GM12878 (cell line): Measurements from ENCODE around the gene PRKCE. TPM values are rescaled to one million over a fixed set of nuclear protein-coding genes. Genes with fewer than 3 reads are reported as not detected.

Experiments used
- BHLHE40 ChIP-seq, 2 experiments: fragments of 450-650 bp in 1 of 2; IDR thresholded peaks; 2 replicates each; pipeline ENCODE4 v1.6.1; 2011 to 2017; ENCODE audit warnings: low read depth in 2 of 2, borderline replicate concordance in 1 of 2, improper control_type of control experiment in 1 of 2, low read length in 1 of 2, mild to moderate bottlenecking in 1 of 2
- BMI1 ChIP-seq: fragments of 450-650 bp; IDR thresholded peaks from 2 replicates; pipeline ENCODE4 v1.6.1; 2016; ENCODE audit warnings: mild to moderate bottlenecking, moderate library complexity, borderline replicate concordance
- FOXM1 ChIP-seq: IDR thresholded peaks from 2 replicates; pipeline ENCODE4 v1.6.1; 2012; ENCODE audit warnings: low read depth, mild to moderate bottlenecking, inconsistent platforms, low read length, moderate library complexity
- HDAC6 ChIP-seq: fragments of 200-600 bp; sonication (generic); IDR thresholded peaks from one replicate; pipeline ENCODE4 v1.8.0; 2017; ENCODE audit warnings: antibody characterized with exemption; ENCODE audit not compliant: unreplicated experiment
- JUND ChIP-seq: IDR thresholded peaks from 2 replicates; pipeline ENCODE4 v1.6.1; 2012; ENCODE audit warnings: low read depth, mild to moderate bottlenecking, low read length, improper control_type of control experiment, moderate library complexity
- MTA2 ChIP-seq: fragments of 450-650 bp; IDR thresholded peaks from 2 replicates; pipeline ENCODE4 v1.6.1; 2016; ENCODE audit warnings: low read depth, mild to moderate bottlenecking, moderate library complexity
- NKRF ChIP-seq: fragments of 450-650 bp; conservative IDR thresholded peaks from 2 replicates; pipeline ENCODE4 v1.6.1; 2017; ENCODE audit warnings: mild to moderate bottlenecking, moderate library complexity
- PAX5 ChIP-seq: IDR thresholded peaks from 2 replicates; pipeline ENCODE4 v1.6.1; 2011; ENCODE audit warnings: low read depth, low read length, borderline replicate concordance
- POLR2AphosphoS5 ChIP-seq: IDR thresholded peaks from 2 replicates; pipeline ENCODE4 v1.6.1; 2011; ENCODE audit warnings: mild to moderate bottlenecking, low read length, inconsistent platforms
- PRDM15 ChIP-seq: fragments of 450-650 bp; formaldehyde crosslinking; IDR thresholded peaks from 2 replicates; pipeline ENCODE4 v1.4.0; 2020; ENCODE audit warnings: mild to moderate bottlenecking, moderate library complexity
- SIX5 ChIP-seq: IDR thresholded peaks from 2 replicates; pipeline ENCODE4 v1.6.1; 2011; ENCODE audit warnings: mild to moderate bottlenecking, low read depth, low read length, moderate library complexity; ENCODE audit not compliant: severe bottlenecking
- SREBF1 ChIP-seq: IDR thresholded peaks from 2 replicates; pipeline ENCODE4 v1.6.1; 2012; ENCODE audit warnings: mild to moderate bottlenecking, low read length
- SREBF2 ChIP-seq: IDR thresholded peaks from 2 replicates; pipeline ENCODE4 v1.6.1; 2012; ENCODE audit warnings: mild to moderate bottlenecking, low read length
- SUPT20H ChIP-seq: IDR thresholded peaks from 2 replicates; pipeline ENCODE4 v1.6.1; 2011; ENCODE audit warnings: low read depth, mild to moderate bottlenecking, low read length, moderate library complexity, borderline replicate concordance; ENCODE audit not compliant: control insufficient read depth
- polyA plus RNA-seq, 11 experiments: library from polyadenylated mRNA; depleted of rRNA in 4 of 11; unstranded in 6 of 11; stranded (reverse) in 5 of 11; fragments of >200 nt; fragmentation: Nextera tagmentation in 4 of 11; fragmentation: Illumina TruSeq in 1 of 11; extraction: Ambion mirVana in 4 of 11; extraction: Trizol in 1 of 11; gene quantifications; 1 replicate in 1 of 11; 2 replicates in 10 of 11; pipeline versions ENCODE4 v1.2.1 to v1.2.3, GENCODE V29; 2011 to 2016; ENCODE audit warnings: inconsistent platforms in 2 of 11, missing spikeins in 2 of 11, low read depth in 1 of 11
- total RNA-seq, 4 experiments: library from RNA; depleted of rRNA in 3 of 4; stranded (reverse); fragments of >200 nt in 3 of 4; fragmentation: Illumina TruSeq in 1 of 4; extraction: Trizol in 1 of 4; gene quantifications; 2 replicates each; pipeline versions ENCODE4 v1.2.1 to v1.2.3, GENCODE V29; 2013 to 2021
- TF ChIP-seq, protein P1 (sequence below): fragments of 450-650 bp; IDR thresholded peaks from 2 replicates; pipeline ENCODE4 v1.6.1; 2017; ENCODE audit warnings: mild to moderate bottlenecking, moderate library complexity
- TF ChIP-seq, protein P2 (sequence below): IDR thresholded peaks from 2 replicates; pipeline ENCODE4 v1.6.1; 2012; ENCODE audit warnings: mild to moderate bottlenecking, low read depth, low read length

Gene PRKCE
- total and polyA plus RNA-seq, 10 of the 15 experiments (the other 5 are each of a cell fraction or from before 2014, with no cell fraction given), result 2.6 to 28.2 (median 11.3) TPM

- TF ChIP-seq FOXM1 (no peak), PRDM15 (CRISPR knock-in tag) (no peak), SREBF2 (no peak), BHLHE40 (IDR thresholded peaks at IDR 0.05; ENCODE audit: borderline replicate concordance in 1 of 2, low read depth in 2 of 2, low read length in 1 of 2) (peak in 1 of 2 experiments; percentile 35; a peak in 1 of 4 replicates), SUPT20H (no peak), PAX5 (peak; percentile 43; the same call in 1 of the 2 replicates), NKRF (no peak), SREBF1 (no peak), JUND (no peak), BMI1 (peak; percentile 98), SIX5 (no peak), HDAC6 (no peak), MTA2 (0 out of 2 replicates have a peak, but pooled peaks have one; percentile 34), POLR2AphosphoS5 (no peak)
- TF ChIP-seq, protein P1, sequence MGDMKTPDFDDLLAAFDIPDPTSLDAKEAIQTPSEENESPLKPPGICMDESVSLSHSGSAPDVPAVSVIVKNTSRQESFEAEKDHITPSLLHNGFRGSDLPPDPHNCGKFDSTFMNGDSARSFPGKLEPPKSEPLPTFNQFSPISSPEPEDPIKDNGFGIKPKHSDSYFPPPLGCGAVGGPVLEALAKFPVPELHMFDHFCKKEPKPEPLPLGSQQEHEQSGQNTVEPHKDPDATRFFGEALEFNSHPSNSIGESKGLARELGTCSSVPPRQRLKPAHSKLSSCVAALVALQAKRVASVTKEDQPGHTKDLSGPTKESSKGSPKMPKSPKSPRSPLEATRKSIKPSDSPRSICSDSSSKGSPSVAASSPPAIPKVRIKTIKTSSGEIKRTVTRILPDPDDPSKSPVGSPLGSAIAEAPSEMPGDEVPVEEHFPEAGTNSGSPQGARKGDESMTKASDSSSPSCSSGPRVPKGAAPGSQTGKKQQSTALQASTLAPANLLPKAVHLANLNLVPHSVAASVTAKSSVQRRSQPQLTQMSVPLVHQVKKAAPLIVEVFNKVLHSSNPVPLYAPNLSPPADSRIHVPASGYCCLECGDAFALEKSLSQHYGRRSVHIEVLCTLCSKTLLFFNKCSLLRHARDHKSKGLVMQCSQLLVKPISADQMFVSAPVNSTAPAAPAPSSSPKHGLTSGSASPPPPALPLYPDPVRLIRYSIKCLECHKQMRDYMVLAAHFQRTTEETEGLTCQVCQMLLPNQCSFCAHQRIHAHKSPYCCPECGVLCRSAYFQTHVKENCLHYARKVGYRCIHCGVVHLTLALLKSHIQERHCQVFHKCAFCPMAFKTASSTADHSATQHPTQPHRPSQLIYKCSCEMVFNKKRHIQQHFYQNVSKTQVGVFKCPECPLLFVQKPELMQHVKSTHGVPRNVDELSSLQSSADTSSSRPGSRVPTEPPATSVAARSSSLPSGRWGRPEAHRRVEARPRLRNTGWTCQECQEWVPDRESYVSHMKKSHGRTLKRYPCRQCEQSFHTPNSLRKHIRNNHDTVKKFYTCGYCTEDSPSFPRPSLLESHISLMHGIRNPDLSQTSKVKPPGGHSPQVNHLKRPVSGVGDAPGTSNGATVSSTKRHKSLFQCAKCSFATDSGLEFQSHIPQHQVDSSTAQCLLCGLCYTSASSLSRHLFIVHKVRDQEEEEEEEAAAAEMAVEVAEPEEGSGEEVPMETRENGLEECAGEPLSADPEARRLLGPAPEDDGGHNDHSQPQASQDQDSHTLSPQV, result no peak
- TF ChIP-seq, protein P2, sequence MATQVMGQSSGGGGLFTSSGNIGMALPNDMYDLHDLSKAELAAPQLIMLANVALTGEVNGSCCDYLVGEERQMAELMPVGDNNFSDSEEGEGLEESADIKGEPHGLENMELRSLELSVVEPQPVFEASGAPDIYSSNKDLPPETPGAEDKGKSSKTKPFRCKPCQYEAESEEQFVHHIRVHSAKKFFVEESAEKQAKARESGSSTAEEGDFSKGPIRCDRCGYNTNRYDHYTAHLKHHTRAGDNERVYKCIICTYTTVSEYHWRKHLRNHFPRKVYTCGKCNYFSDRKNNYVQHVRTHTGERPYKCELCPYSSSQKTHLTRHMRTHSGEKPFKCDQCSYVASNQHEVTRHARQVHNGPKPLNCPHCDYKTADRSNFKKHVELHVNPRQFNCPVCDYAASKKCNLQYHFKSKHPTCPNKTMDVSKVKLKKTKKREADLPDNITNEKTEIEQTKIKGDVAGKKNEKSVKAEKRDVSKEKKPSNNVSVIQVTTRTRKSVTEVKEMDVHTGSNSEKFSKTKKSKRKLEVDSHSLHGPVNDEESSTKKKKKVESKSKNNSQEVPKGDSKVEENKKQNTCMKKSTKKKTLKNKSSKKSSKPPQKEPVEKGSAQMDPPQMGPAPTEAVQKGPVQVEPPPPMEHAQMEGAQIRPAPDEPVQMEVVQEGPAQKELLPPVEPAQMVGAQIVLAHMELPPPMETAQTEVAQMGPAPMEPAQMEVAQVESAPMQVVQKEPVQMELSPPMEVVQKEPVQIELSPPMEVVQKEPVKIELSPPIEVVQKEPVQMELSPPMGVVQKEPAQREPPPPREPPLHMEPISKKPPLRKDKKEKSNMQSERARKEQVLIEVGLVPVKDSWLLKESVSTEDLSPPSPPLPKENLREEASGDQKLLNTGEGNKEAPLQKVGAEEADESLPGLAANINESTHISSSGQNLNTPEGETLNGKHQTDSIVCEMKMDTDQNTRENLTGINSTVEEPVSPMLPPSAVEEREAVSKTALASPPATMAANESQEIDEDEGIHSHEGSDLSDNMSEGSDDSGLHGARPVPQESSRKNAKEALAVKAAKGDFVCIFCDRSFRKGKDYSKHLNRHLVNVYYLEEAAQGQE, result no peak
Measured at GRCh38 chr2:45909677-45910191, 258.3 kb downstream of the PRKCE start (continued).
